SK-MEL-5 (cell line): Measurements from ENCODE around the gene DHRS3. TPM values are rescaled to one million over a fixed set of nuclear protein-coding genes. Genes with fewer than 3 reads are reported as not detected.
A peak's percentile ranks its signal among the peaks of the same experiment; 100 is the strongest.

Source experiments
- DNase-seq: peaks from one replicate; pipeline ENCODE4 v3.0.0-alpha.2; 2016; ENCODE audit warnings: low read depth, low spot score
- in situ Hi-C: cut with HindIII; loops from 2 replicates; pipeline ENCODE4 v1.10.0; 2016; ENCODE audit warnings: low sequenced_read_pairs, high pct_unique_total_duplicates, low pct_unique_long_range_greater_than_20kb
- total RNA-seq: library from RNA; depleted of rRNA; stranded (reverse); fragments of >200 nt; shearing (Covaris generic); gene quantifications from 2 replicates; pipeline ENCODE4 v1.2.3, GENCODE V29; 2014

The DHRS3 gene
- total RNA-seq, 1 experiment from 2014 or later: not detected

DNA sequence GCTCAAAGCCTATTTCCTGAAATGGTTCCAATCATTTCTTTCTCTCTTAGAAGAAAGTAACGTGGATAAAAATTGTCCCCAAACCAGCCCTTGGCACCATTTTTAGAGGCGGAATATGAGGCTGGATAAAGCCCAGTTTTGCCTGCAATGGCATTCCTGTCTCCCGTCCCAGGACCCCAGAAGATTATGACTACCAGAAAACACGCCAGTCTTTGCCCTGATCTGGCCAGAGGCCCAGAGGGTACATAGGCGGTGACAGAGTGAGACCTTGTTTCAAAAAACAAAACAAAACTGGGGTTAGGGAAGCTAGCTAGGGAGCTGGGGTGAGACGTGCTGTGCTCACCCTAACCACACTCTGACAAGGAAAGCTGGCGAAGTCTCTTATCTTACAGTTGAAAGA is 25.8 kb upstream of the DHRS3 start, which contains the start of gene AADACL4:
AADACL4 (plus strand) TSS at position 301 of the 400 bp plus-strand sequence. CDS start 462 bp downstream, outside the sequence.
- no peak for DNase-seq
- in situ Hi-C loops: no loop called here

DNA sequence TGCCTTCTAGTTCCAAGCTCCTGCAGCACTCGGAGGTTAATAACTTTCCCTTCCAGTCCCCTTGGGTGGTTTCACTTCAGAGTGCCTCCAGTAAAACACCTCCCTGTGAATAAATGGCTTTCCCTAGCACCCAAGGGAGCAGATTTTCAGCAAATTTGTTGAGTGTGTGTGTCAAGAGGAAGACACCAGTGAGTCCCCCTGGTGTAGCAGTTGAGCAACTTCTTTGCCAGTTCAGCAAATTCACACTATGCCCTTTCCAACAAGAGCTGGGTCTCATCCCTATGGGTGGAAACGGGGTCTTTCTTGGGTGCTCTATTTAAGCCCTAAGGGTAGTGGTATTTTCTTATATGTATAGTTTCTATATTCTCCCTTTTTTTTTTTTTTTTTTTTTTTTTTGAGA is 25.1 kb upstream of the DHRS3 start:
- in situ Hi-C loops: no loop called here
- DNase-seq: no peak

DNA sequence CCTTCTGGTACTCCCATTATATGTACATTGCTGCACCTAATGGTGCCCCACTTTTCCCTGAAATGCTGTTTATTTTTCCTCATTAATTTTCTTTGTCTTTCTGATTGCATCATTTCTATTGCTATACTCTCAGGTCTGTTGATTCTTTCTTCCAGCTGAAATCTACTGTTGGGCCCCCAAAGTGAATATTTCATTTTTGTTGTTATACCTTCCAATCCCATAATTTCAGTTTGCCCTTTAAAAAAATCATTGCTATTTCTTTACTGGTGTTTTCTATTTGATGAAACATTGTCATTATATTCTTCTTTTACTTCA is 22.9 kb upstream of the DHRS3 start:
- no peak for DNase-seq
- in situ Hi-C loops: no loop called here

DNA sequence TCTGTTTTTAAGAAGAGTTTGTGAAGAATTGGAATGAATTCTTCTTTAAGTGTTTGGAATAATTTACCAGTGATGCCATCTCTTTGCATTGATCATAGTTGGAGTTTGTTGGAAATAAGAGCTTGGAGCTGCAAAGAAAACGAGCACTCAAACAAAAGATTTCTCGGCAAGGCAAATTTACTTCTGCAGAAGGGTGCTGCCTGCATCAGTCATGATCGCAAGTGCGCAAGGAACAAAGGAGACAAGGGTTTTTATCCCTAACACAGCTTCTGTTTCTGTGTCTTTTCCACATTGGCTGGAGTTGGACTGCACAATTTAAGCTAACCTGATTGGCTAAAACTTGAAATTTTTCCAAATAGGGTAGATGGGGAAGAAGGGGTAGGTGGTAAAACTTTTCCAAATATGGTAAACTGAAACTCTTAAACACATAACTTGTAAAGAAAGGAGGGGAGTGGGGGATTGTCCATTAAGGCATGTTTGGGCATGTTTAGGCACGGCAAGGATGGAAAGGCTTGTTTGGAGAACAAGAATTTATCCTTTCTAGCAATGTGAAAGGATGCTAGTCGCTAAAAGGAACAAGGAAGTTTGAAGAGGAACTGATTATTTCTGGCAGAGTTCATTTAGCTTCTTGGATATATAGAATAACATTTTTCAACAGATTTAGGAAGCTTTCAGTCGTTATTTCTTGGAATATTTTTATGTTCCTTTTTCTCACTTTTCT is 22.4 kb upstream of the DHRS3 start:
- in situ Hi-C loops: no loop called here
- DNase-seq: no peak

DNA sequence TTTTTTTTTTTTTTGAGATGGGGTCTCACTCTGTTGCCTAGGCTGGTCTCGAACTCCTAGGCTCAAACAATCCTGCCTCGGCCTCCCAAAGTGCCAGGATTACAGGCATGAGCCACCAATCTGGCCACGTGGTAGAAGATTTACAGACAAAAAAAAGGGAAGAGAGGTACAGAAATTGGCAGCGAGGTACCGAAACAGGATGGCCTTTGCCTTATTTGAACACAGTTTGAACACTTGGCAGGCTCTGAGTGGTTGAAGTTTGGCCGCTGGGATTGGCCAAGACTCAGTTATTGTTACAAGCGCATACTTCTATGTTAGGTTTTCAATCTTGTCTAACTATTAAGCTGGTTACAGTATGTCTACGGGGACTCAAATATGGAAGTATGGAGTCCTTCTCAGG is 19.7 kb upstream of the DHRS3 start:
- in situ Hi-C loops: no loop called here
- no peak for DNase-seq

DNA sequence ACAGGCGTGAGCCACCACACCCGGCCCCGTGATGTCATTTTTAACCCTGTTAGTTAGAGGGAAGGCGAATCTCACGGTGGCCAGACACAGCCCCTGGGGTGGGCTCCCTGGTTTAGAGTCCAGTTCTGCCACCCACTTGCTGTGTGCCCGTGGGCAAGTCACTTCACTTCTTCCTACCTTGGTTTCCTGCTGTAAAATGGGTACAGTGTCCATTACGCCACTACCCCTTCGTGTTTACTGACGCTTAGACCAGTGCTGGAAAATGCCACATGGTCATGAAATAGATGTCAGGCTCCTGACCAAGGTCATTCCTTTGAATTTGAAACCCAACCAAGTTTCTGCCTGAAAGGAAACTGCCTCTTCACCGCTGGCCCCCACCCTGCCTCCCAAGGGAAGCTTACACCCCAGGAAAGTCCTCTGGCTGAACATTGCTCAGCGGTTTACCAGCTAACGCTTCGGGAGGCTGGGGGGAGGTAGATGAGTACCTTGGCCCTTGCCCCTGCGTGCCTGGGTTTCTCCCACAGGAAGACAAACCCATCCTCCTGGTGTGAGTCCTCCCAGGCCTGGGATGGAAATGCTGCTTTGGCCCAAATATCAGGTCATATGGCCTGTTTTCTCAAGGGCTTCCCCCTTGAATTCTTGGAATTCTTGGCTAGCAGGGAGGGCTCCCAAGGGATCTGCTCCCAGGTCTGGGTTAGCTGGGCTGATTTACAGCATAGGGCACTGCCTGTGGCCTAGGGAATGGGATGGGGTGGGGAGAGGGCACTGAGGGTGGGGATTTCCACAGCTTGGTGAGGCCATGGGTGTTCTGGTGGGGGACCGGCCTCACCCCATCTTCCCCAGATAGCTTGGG is 18.3 kb upstream of the DHRS3 start:
- in situ Hi-C loops: no loop called here

DNA sequence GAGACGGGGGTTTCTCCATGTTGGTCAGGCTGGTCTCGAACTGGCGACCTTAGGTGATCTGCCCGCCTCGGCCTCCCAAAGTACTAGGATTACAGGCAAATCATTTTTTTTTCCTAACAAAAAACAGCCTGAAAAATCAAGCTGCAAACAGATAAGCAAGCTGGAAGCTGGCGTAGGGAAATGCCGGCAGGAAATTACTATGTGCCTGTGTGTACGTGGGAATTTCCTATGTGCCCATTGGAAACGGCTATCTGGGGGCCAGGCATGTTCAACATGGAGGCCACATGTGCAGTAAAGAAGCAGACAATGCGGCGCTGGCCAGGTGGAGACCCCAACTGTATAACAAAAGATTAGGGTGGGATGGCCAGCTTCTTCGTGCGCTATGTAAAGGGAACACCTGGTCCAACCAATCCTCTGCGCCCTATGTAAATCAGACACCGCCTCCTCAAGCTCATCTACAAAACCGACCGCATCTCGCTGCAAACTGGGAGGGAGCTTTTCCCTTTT is 16.7 kb upstream of the DHRS3 start:
- DNase-seq: no peak
- in situ Hi-C loops: no loop called here

More for the DNA sequence above, 18.3 kb upstream of the DHRS3 start:
- no peak for DNase-seq

DNA sequence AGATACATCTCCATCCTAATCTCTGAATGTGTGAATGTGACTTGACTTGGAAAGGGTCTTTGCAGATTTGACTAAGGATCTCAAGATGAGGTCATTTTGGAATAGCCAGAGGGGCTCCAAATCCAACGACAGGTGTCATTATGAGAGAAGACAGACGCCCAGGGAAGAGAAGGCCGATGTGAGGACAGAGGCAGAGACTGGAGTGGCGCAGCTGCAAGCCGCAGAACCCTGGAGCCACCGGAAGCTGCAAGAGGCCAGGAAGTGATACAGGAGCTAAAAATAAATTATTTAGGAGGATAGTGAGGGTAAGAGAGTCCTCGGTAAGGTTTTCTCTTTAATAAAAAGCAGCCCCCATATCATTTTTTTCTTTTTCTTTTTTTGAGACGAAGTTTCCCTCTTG is 16.1 kb upstream of the DHRS3 start:
- in situ Hi-C loops: no loop called here
- no peak for DNase-seq

DNA sequence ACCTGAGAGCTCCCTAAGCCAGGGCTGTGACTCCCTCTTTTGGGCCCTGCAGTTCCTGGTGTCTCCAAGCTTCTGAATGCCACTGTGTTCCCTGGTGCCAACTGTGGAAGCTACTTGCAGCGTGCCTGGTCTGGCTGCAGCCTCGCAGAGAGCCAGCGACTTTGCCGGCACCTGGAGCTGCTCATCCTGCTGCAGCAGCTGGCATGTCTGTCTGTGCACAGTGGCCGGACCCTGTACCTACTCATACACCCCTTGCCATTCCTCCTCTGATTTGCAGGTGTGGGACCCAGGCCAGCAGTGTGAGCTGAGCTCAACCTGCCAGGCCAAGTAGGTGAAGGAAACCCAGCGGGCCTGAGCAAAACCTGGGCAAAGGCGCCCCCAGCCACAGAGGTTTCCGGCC is 13.6 kb upstream of the DHRS3 start:
- in situ Hi-C loops: no loop called here
- DNase-seq: no peak

DNA sequence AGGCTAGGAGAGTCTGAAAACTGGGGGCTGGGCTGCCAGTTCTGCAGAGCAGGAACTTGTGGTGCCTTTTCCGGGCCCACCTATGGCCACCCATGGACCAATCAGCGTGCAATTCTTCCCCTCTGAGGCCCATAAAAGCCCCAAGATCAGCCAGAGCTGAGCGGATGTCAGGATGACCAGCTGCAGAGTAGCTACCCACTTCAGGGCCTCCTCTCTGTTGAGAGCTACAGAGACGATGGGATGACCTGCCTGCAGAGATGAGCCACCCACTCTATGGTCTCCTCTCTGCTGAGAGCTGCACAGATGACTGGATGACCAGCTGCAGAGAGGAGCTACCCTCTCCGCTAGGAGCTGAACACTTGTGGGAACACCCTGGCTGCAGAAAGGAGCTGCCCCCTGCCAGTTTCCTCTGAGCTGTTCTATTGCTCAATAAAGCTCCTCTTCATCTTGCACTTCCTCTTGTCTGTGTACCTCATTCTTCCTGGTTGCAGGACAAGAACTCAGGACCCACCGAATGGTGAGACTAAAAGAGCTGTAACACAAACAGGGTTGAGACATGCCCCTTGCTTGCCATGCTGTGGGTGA is 13.0 kb upstream of the DHRS3 start:
- no peak for DNase-seq
- in situ Hi-C loops: no loop called here

DNA sequence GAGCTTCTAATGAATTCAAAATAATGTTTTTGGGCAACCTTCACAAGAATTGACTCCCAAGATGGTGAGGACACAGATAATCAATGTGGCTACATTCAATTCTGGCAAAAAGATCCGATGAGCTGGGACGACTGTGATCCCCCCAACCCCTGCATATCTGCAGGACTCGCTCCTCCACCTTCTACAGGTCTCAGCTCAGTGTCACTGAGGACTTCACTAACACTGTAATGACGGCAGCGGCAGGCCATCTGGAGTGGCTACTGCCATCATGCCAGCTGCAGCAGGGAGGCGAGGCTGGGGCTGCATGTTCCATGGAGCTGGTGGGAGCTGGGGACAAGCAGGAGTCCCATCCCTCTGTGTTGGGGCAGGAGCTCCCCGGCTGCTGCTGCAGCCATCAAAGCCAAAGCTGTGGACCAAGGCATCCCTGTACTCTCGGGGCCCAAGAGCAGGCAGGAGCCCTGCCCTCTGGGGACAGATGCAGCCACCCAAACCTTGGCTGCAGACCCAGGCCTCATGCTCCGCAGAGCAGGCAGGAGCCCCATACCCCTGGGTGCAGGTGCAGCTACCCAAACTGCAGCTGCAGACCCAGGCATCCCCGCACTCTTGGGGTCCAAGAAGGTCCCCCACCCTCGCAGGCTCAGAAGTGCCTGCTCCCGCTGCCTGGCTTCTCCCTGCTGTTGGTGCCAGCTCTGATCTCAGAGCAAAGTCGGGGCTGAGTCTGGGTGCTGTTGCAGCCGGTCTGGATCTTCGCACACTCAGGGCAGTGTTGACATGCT is 12.2 kb upstream of the DHRS3 start:
- in situ Hi-C loops: no loop called here
- no peak for DNase-seq

DNA sequence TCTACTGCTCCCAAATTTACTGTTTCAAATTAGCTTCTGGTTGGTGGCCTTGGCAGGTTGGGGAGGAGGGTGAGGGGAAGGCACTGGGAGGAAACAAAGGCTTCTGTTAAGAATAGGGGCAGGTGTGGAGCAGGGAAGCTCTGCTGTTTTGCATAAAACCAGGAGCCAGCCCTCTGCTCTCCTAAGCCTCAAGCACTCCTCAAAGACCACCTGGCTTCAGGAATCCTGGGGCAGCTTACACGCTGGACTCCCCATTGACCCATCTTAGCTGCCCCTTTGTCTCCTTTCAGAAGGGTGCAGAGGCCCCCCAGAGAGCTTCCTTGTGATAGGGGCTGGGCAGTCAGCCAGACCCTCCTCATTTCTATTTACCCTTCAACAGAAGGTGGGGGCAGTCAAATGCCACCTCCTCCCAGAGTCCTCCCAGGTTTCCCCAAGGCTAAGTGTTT is 11.5 kb upstream of the DHRS3 start:
- in situ Hi-C loops: no loop called here

DNA sequence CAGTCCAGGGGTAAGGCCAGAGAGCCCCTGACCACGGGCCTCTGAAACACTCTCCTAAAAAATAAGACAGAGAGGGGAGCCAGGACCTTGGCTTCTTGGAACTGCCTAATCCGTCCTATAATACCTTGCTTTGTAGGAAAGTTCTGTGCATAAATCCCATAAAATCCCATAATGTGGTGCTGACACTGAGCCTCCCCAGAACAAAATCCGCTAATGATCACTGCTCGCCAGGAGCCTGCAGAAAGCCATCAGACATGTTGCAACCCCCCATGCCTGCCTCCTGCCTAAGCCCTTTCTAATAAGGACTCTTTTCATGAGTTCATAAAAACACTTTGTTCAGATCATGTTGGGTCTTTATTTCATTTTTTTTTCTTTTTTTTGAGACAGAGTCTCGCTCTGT is 9.3 kb upstream of the DHRS3 start:
- in situ Hi-C loops: no loop called here
- DNase-seq: peak; percentile 19

More for the DNA sequence above, 11.5 kb upstream of the DHRS3 start:
- no peak for DNase-seq

DNA sequence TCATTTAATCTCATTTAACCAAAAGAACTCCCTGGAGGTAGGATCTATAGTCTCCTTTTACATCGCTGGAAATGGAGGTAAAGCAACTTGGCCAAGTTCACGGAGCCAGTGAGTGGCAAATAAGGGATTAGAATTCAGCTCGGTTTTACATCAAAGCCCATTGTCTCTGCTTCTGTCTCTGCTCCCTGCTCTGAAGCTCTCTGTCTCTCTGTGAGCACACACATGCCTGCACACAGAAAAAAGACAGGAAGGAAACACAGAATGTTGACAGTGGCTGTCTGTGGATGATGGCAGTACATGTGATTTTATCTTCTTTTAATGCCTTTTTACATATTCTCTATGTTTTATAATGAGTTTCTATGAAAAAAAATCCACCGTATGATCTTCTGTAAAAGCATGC is 8.9 kb upstream of the DHRS3 start:
- in situ Hi-C loops: no loop called here
- DNase-seq: peak; percentile 8

DNA sequence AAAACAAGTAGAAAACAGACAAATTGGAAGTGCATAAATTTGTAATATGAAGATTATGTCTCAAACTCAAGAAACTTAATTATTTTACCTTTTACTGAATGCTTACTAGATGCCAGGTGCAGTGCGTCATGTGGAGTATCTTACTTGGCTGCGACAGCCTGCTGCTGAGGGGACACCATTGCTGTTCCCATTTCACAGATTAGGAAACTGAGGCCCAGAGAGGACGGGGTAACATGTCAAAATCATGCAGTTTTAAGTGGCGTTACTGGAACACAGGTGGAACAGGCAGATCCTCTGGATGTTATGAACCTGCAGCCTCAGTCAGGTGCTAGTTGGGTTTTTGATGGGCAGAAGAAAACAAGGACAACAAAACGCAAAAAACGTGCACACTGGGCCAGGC is 7.3 kb upstream of the DHRS3 start:
- no peak for DNase-seq
- in situ Hi-C loops: no loop called here

DNA sequence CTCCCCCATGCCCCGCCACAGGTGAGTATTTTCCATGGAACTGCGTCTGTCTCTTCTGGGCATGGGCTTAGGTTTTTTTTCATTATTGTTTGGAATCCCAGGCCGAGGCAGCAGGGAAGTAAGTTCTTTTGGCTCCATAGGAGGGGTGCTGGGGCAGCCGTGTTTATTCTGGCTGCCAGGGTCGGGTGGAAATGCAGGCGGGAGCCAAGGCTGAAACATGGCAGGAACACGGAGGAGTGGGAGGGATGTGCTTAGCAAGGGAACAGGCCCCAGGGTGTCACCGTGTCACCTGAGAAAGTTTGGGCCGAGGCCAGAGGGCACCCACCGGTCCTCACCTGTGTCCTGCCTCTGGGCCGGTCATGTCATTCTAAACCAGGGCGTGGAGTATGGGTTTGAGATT is 4.5 kb upstream of the DHRS3 start:
- DNase-seq: no peak
- in situ Hi-C loops: no loop called here

DNA sequence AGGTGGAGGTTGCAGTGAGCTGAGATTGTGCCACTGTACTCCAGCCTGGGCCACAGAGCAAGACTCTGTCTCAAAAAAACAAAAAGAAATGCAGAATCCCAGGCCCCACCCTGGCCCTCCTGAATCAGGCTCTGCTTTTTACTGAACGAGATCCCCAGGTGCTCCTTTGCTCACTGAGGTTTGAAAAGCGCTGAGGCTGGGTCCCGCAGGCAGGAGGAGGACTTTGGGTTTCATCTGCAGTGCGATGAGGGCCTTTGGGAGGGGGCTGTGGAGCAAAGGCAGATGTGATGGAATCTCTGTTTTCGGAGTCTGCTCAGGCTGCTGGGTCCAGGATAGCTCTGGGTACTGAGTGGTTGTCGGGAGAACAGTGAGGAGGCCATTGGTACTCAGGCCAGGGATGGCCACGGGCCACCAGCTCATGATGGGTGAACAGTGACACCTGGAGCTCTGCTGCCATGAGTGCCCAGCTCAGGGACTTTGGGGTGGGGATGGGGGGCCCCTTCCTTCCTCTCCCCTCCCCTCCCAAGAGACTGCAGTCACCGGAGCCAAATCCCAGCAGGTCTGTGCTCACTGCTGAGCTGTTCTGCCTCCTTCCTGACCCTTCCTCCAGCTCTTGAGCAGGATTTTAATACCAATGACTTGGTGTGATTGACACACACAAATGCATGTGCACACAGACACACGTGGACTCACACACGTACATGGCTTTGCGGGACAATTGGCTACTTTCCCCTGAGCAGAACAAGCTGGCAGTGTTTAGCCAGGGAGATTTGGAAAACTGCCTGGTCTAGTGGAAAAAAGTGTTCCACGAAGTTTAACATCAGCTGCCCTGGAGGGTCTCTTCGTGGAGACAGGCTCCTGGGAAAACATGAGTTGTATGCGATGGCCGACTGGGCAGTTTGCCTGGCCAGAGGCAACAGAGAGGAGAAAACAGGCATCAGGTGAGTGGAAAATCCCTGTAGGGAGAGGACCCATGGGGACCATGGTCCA is 3.6 kb upstream of the DHRS3 start:
- no peak for DNase-seq
- in situ Hi-C loops: no loop called here
